ENCODE results near the gene PATE3. TPM values are rescaled to one million over a fixed set of nuclear protein-coding genes. Genes with fewer than 3 reads are reported as not detected.

The PATE3 gene
- total and polyA plus RNA-seq, 5 donors from 2014 or later, result not detected

DNA sequence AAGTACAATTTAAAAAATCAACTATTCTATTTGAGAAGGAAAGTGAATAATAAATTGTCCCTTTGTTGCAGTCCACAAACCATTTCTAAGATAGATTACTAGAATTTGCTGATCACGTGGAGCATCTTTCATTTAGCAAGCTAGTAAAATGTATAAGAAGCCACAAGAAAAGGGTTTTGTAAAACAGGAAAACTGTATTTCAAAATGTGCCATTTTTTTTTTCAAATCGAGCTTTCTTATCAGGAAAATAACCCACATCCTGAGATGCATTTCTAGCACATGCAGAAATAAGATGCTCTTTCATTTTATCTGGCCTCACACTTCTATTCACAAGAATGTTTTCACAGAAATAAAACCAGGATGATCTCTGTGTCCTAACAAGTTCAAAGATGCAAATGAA lies 3.2 kb upstream of the PATE3 start:
- H3K27me3 Mint-ChIP-seq, result peaks cover 8% of the 10 kb centered on the region
- Histone ChIP-seq H3K4me1 (ENCODE audit: control insufficient read depth, insufficient read depth, low read length, poor library complexity, severe bottlenecking) (no peaks in the 10 kb centered on the region), H3K36me3 (ENCODE audit: control insufficient read depth, insufficient read depth, low read length) (no peaks in the 10 kb centered on the region), H3K9me3 (ENCODE audit: control insufficient read depth in 2 of 2, low read length in 2 of 2) (no peaks in the 10 kb centered on the region), H3K27me3 (ENCODE audit: control insufficient read depth, insufficient read depth, low read length) (no peaks in the 10 kb centered on the region), H3K27ac (ENCODE audit: insufficient read depth, low read length, poor library complexity, severe bottlenecking) (no peak overlapping the region), H3K4me3 (ENCODE audit: low read depth, low read length) (no peak overlapping the region)
- H3K36me3 Mint-ChIP-seq, result no peaks in the 10 kb centered on the region
- H3K9me3 Mint-ChIP-seq, result peaks cover 0 to 9% (median 0%) of the 10 kb centered on the region in 7 donors
- H3K4me3 Mint-ChIP-seq, result no peak overlapping the region
- no peaks in the 10 kb centered on the region for H3K4me1 Mint-ChIP-seq
- DNase-seq (no peak), ATAC-seq (ENCODE audit: low read depth in 2 of 2) (no peak)
- H3K27ac Mint-ChIP-seq, result no peak overlapping the region

DNA sequence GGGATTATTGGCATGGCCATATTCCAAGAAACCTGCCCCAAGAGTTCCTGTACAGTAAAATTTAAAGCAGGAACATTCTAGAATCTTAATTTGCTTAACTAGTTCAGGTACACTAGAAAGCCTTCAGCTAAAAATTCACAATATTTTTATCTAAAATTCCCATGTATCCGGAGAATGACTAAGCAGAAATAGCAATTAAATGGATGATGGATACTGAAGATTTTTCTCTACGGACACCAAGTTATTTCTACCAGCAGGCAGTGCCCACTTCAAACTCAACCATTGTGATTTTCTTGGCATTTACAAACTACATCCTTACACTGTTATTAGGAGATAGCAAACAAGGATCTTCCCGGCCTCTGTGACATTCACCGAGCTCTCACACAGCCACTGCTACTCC lies 2.9 kb downstream of the PATE3 start:
- Mint-ChIP-seq H3K9me3 (peaks cover 0 to 16% (median 7%) of the 10 kb centered on the region in 7 donors), H3K27ac (no peak overlapping the region), H3K27me3 (peaks cover 4% of the 10 kb centered on the region), H3K36me3 (no peaks in the 10 kb centered on the region), H3K4me1 (no peaks in the 10 kb centered on the region), H3K4me3 (no peak overlapping the region)
- Histone ChIP-seq H3K27me3 (ENCODE audit: control insufficient read depth, insufficient read depth, low read length) (no peaks in the 10 kb centered on the region), H3K4me3 (ENCODE audit: low read depth, low read length) (no peak overlapping the region), H3K27ac (ENCODE audit: insufficient read depth, low read length, poor library complexity, severe bottlenecking) (no peak overlapping the region), H3K36me3 (ENCODE audit: control insufficient read depth, insufficient read depth, low read length) (no peaks in the 10 kb centered on the region), H3K4me1 (ENCODE audit: control insufficient read depth, insufficient read depth, low read length, poor library complexity, severe bottlenecking) (no peaks in the 10 kb centered on the region), H3K9me3 (ENCODE audit: control insufficient read depth in 2 of 2, low read length in 2 of 2) (no peaks in the 10 kb centered on the region)
- DNase-seq (no peak), ATAC-seq (ENCODE audit: low read depth in 2 of 2) (no peak)

DNA sequence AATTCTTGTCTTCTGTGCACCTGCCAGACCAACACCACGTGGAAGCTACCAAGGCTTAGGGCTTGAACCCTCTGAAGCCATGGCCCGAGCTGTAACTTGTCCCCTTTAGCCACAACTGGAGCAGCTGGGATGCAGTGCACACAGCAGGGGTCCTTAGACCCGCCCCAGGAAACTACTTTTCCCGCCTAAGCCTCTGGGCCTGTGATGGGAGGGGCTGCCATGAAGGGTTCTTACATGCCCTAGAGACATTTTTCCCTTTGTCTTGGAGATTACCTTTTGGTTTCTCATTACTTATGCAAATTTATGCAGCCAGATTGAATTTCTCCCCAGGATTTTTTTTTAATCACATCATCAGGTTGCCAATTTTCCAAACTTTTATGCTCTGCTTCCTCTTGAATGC lies 9.7 kb downstream of the PATE3 start:
- Mint-ChIP-seq H3K36me3 (no peaks in the 10 kb centered on the region), H3K4me3 (no peak overlapping the region), H3K27ac (no peak overlapping the region), H3K9me3 (peaks cover 3 to 58% (median 23%) of the 10 kb centered on the region in 7 donors), H3K4me1 (no peaks in the 10 kb centered on the region), H3K27me3 (no peaks in the 10 kb centered on the region)
- Histone ChIP-seq H3K9me3 (ENCODE audit: control insufficient read depth in 2 of 2, low read length in 2 of 2) (peaks cover 14 to 24% of the 10 kb centered on the region in 2 experiments), H3K27ac (ENCODE audit: insufficient read depth, low read length, poor library complexity, severe bottlenecking) (no peak overlapping the region), H3K36me3 (ENCODE audit: control insufficient read depth, insufficient read depth, low read length) (no peaks in the 10 kb centered on the region), H3K27me3 (ENCODE audit: control insufficient read depth, insufficient read depth, low read length) (no peaks in the 10 kb centered on the region), H3K4me3 (ENCODE audit: low read depth, low read length) (no peak overlapping the region), H3K4me1 (ENCODE audit: control insufficient read depth, insufficient read depth, low read length, poor library complexity, severe bottlenecking) (no peaks in the 10 kb centered on the region)
- DNase-seq (no peak), ATAC-seq (ENCODE audit: low read depth in 2 of 2) (no peak)

DNA sequence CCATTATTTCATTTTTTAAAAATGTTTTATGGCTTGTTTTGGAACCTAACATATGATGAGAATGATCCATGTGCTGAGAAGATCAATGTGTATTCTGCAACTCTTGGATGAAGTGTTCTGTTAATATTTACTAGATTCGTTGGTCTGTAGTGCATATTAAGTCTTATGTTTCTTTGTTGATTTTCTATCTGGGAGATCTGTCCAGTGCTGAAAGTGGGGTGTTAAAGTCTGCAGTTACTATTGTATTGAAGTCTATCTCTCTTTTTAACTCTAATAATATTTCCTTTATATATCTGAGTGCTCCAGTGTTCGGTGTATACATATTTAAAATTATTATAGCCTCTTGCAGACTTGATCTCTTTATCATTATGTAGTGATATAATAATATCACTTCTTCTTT lies 11.9 kb downstream of the PATE3 start:
- H3K27me3 Mint-ChIP-seq, result no peaks in the 10 kb centered on the region
- H3K36me3 Mint-ChIP-seq, result no peaks in the 10 kb centered on the region
- H3K4me3 ChIP-seq (ENCODE audit: low read depth, low read length), result no peak overlapping the region
- H3K4me1 ChIP-seq (ENCODE audit: control insufficient read depth, insufficient read depth, low read length, poor library complexity, severe bottlenecking), result no peaks in the 10 kb centered on the region
- ATAC-seq (ENCODE audit: low read depth in 2 of 2) (no peak), DNase-seq (no peak)
- H3K27ac ChIP-seq (ENCODE audit: insufficient read depth, low read length, poor library complexity, severe bottlenecking), result no peak overlapping the region
- H3K36me3 ChIP-seq (ENCODE audit: control insufficient read depth, insufficient read depth, low read length), result no peaks in the 10 kb centered on the region
- H3K9me3 ChIP-seq (ENCODE audit: control insufficient read depth in 2 of 2, low read length in 2 of 2), result peaks cover 16 to 32% of the 10 kb centered on the region in 2 experiments
- H3K27ac Mint-ChIP-seq, result no peak overlapping the region
- H3K9me3 Mint-ChIP-seq, result peaks cover 2 to 59% (median 22%) of the 10 kb centered on the region in 7 donors
- H3K27me3 ChIP-seq (ENCODE audit: control insufficient read depth, insufficient read depth, low read length), result no peaks in the 10 kb centered on the region
- H3K4me1 Mint-ChIP-seq, result no peaks in the 10 kb centered on the region
- no peak overlapping the region for H3K4me3 Mint-ChIP-seq

DNA sequence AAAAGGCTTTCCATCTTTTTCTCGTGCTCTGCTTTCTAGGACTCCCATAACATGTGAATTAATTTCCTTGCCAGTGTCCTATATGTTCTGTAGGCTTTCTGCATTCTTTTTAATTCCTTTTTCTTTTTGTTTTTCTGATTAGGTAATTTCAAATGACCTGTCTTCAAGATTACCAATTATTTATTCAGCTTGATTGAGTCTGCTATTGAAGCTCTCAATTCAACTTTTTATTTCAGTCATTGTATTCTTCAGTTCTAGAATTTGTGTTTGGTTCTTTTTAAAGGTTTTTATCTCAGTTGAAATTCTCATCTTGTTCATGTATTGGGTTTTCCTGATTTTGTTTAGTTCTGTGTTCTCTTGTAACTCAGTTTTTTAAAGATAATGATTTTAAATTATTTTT lies 14.5 kb downstream of the PATE3 start:
- Mint-ChIP-seq H3K27me3 (peaks cover 5% of the 10 kb centered on the region), H3K4me3 (no peak overlapping the region), H3K27ac (no peak overlapping the region), H3K9me3 (peaks cover 2 to 37% (median 16%) of the 10 kb centered on the region in 7 donors), H3K4me1 (no peaks in the 10 kb centered on the region), H3K36me3 (no peaks in the 10 kb centered on the region)
- H3K36me3 ChIP-seq (ENCODE audit: control insufficient read depth, insufficient read depth, low read length), result no peaks in the 10 kb centered on the region
- H3K4me1 ChIP-seq (ENCODE audit: control insufficient read depth, insufficient read depth, low read length, poor library complexity, severe bottlenecking), result no peaks in the 10 kb centered on the region
- ATAC-seq (ENCODE audit: low read depth in 2 of 2) (no peak), DNase-seq (no peak)
- no peaks in the 10 kb centered on the region for H3K27me3 ChIP-seq (ENCODE audit: control insufficient read depth, insufficient read depth, low read length)
- H3K9me3 ChIP-seq (ENCODE audit: control insufficient read depth in 2 of 2, low read length in 2 of 2), result peaks cover 16 to 22% of the 10 kb centered on the region in 2 experiments
- no peak overlapping the region for H3K27ac ChIP-seq (ENCODE audit: insufficient read depth, low read length, poor library complexity, severe bottlenecking)
- H3K4me3 ChIP-seq (ENCODE audit: low read depth, low read length), result no peak overlapping the region

DNA sequence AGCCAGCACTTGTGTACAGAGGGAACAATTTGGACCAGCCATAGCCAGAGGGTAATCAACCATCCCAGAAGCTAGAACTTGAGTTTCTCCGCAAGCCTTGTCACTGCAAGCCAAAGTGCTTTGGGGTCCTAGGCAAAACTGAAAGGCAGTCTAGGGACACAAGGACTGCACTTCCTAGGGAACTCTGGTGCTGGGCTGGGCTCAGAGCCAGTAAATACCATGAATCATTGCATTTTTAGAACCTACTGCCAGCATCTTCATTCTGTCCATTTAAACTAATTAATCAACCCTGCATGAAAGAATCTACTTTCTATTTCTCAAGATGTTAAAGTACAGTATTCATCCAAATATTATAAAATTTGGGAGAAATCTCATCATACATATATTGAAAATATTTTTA lies 20.0 kb downstream of the PATE3 start:
- peaks cover 2 to 5% of the 10 kb centered on the region in 2 experiments for H3K9me3 ChIP-seq (ENCODE audit: control insufficient read depth in 2 of 2, low read length in 2 of 2)
- DNase-seq (no peak), ATAC-seq (ENCODE audit: low read depth in 2 of 2) (no peak)
- no peaks in the 10 kb centered on the region for H3K36me3 ChIP-seq (ENCODE audit: control insufficient read depth, insufficient read depth, low read length)
- no peaks in the 10 kb centered on the region for H3K27me3 ChIP-seq (ENCODE audit: control insufficient read depth, insufficient read depth, low read length)
- H3K27ac Mint-ChIP-seq, result no peak overlapping the region
- H3K4me1 Mint-ChIP-seq, result no peaks in the 10 kb centered on the region
- H3K27ac ChIP-seq (ENCODE audit: insufficient read depth, low read length, poor library complexity, severe bottlenecking), result no peak overlapping the region
- H3K4me3 Mint-ChIP-seq, result no peak overlapping the region
- no peaks in the 10 kb centered on the region for H3K36me3 Mint-ChIP-seq
- peaks cover 5% of the 10 kb centered on the region for H3K27me3 Mint-ChIP-seq
- no peak overlapping the region for H3K4me3 ChIP-seq (ENCODE audit: low read depth, low read length)
- no peaks in the 10 kb centered on the region for H3K4me1 ChIP-seq (ENCODE audit: control insufficient read depth, insufficient read depth, low read length, poor library complexity, severe bottlenecking)
- H3K9me3 Mint-ChIP-seq, result peaks cover 0 to 18% (median 3%) of the 10 kb centered on the region in 7 donors

DNA sequence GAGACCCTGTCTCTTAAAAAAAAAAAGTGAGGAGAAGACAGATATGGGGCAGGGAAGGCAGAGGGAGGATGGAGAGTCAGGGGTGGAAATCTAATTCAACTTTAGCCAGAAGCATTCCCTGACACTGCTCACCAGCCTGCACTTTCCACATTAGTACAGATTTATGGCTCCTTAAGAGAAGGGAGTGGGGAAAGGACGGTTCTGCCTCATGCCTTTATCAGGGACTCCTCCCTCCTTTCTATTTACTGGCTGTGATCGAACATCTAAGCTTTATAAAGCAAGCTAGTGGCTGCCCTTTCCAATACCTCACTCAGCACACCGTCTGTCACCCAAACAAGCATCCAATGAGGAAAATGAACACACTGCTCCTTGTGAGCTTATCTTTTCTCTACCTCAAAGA lies 45.1 kb downstream of the PATE3 start, which contains the start of gene PATE4:
Gene PATE4, plus strand, starts transcription at position 301 of the 400 bp plus-strand sequence. Its CDS starts 44 bp downstream, at position 345.
- no peak within 1 kb of the TSS for H3K4me3 Mint-ChIP-seq
- H3K4me1 ChIP-seq (ENCODE audit: control insufficient read depth, insufficient read depth, low read length, poor library complexity, severe bottlenecking), result no peaks in the 10 kb centered on the region
- no peak within 1 kb of the TSS for H3K27ac ChIP-seq (ENCODE audit: insufficient read depth, low read length, poor library complexity, severe bottlenecking)
- peaks cover 0 to 17% (median 9%) of the 10 kb centered on the region in 7 donors for H3K9me3 Mint-ChIP-seq
- ATAC-seq (ENCODE audit: low read depth in 2 of 2) (no peak), DNase-seq (no peak)
- H3K4me1 Mint-ChIP-seq, result no peaks in the 10 kb centered on the region
- no peaks in the 10 kb centered on the region for H3K36me3 ChIP-seq (ENCODE audit: control insufficient read depth, insufficient read depth, low read length)
- no peaks in the 10 kb centered on the region for H3K9me3 ChIP-seq (ENCODE audit: control insufficient read depth in 2 of 2, low read length in 2 of 2)
- H3K27me3 ChIP-seq (ENCODE audit: control insufficient read depth, insufficient read depth, low read length), result peaks cover 1% of the 10 kb centered on the region
- no peak within 1 kb of the TSS for H3K27ac Mint-ChIP-seq
- H3K27me3 Mint-ChIP-seq, result peaks cover 24% of the 10 kb centered on the region
- no peak within 1 kb of the TSS for H3K4me3 ChIP-seq (ENCODE audit: low read depth, low read length)
- H3K36me3 Mint-ChIP-seq, result no peaks in the 10 kb centered on the region

DNA sequence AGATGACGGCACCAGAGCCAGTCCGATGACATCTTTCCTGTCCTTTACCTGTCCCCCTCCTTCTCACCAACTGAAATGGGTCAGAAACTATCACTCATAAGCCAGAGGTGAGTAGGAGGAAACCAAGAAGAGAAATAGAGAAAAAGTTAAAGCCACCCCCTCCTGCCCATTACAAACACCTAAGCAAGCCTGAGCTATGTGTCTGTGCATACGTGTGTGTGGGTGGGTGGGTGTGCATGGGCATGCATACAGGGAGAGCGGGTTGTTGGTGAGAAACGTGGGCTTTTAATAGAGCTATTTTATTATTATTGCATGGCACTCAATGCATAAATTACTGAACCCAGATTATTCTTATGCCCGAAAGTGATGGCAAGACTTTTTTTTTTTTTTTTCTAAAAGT lies 47.8 kb downstream of the PATE3 start:
- Mint-ChIP-seq H3K4me3 (no peak overlapping the region), H3K36me3 (no peaks in the 10 kb centered on the region), H3K27ac (no peak overlapping the region), H3K4me1 (no peaks in the 10 kb centered on the region), H3K27me3 (peaks cover 8% of the 10 kb centered on the region), H3K9me3 (peaks cover 0 to 16% (median 4%) of the 10 kb centered on the region in 7 donors)
- no peaks in the 10 kb centered on the region for H3K4me1 ChIP-seq (ENCODE audit: control insufficient read depth, insufficient read depth, low read length, poor library complexity, severe bottlenecking)
- H3K36me3 ChIP-seq (ENCODE audit: control insufficient read depth, insufficient read depth, low read length), result no peaks in the 10 kb centered on the region
- H3K9me3 ChIP-seq (ENCODE audit: control insufficient read depth in 2 of 2, low read length in 2 of 2), result no peaks in the 10 kb centered on the region
- no peak for ATAC-seq (ENCODE audit: low read depth in 2 of 2)
- H3K27me3 ChIP-seq (ENCODE audit: control insufficient read depth, insufficient read depth, low read length), result peaks cover 1% of the 10 kb centered on the region
- H3K27ac ChIP-seq (ENCODE audit: insufficient read depth, low read length, poor library complexity, severe bottlenecking), result no peak overlapping the region
- H3K4me3 ChIP-seq (ENCODE audit: low read depth, low read length), result no peak overlapping the region
- no peak for DNase-seq

Measured in CD4-positive, CD25-positive, alpha-beta regulatory T cell (primary cell).